ENCODE measurements around the gene CCDC149. TPM values are rescaled to one million over a fixed set of nuclear protein-coding genes. Genes with fewer than 3 reads are reported as not detected.

The CCDC149 gene
- total and polyA plus RNA-seq, 2 of the 8 experiments (the other 6 are each of a cell fraction or from before 2014, with no cell fraction given), result 2.2 to 5.6 TPM

GRCh38 chr4:24835696-24836095, 77.1 kb downstream of the CCDC149 start (continued):
- no peak for TF ChIP-seq CHD7 (IDR thresholded peaks at IDR 0.05; ENCODE audit: insufficient replicate concordance, low read length)
- TF ChIP-seq FOSL1 (IDR thresholded peaks at IDR 0.05; ENCODE audit: insufficient read depth, low read depth, low read length), result no peak
- TF ChIP-seq CHD2 (IDR thresholded peaks at IDR 0.05; ENCODE audit: low read length), result no peak
- no peak for TF ChIP-seq CTBP2 (IDR thresholded peaks at IDR 0.05; ENCODE audit: borderline replicate concordance, insufficient read depth, insufficient read length, low read length)
- TF ChIP-seq, protein P1, sequence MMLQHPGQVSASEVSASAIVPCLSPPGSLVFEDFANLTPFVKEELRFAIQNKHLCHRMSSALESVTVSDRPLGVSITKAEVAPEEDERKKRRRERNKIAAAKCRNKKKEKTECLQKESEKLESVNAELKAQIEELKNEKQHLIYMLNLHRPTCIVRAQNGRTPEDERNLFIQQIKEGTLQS (IDR thresholded peaks at IDR 0.05; ENCODE audit: insufficient read depth, low read depth, low read length), result no peak
- no peak for TF ChIP-seq TCF12 (IDR thresholded peaks at IDR 0.05; ENCODE audit: low read depth, low read length)
- no peak for TF ChIP-seq SUZ12 (IDR thresholded peaks at IDR 0.05; ENCODE audit: low read length)
- TF ChIP-seq CEBPB (IDR thresholded peaks at IDR 0.05; ENCODE audit: low read depth, low read length), result no peak
- TF ChIP-seq SIN3A (conservative IDR thresholded peaks at IDR 0.05 in 1 of 2, IDR thresholded peaks at IDR 0.05 in 1 of 2; ENCODE audit: low read depth in 1 of 2, low read length in 2 of 2), result no peak
- no peak for TF ChIP-seq RAD21 (IDR thresholded peaks at IDR 0.05 in 1 of 2, conservative IDR thresholded peaks at IDR 0.05 in 1 of 2; ENCODE audit: low read depth in 2 of 2, low read length in 2 of 2)
